ENCODE data around the gene MAGEB17.

- TF ChIP-seq, protein P1, sequence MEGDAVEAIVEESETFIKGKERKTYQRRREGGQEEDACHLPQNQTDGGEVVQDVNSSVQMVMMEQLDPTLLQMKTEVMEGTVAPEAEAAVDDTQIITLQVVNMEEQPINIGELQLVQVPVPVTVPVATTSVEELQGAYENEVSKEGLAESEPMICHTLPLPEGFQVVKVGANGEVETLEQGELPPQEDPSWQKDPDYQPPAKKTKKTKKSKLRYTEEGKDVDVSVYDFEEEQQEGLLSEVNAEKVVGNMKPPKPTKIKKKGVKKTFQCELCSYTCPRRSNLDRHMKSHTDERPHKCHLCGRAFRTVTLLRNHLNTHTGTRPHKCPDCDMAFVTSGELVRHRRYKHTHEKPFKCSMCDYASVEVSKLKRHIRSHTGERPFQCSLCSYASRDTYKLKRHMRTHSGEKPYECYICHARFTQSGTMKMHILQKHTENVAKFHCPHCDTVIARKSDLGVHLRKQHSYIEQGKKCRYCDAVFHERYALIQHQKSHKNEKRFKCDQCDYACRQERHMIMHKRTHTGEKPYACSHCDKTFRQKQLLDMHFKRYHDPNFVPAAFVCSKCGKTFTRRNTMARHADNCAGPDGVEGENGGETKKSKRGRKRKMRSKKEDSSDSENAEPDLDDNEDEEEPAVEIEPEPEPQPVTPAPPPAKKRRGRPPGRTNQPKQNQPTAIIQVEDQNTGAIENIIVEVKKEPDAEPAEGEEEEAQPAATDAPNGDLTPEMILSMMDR (IDR thresholded peaks at IDR 0.05; ENCODE audit: borderline replicate concordance, extremely low read depth, low read length, poor library complexity, severe bottlenecking) = no peak
- TF ChIP-seq EZH2 (IDR thresholded peaks at IDR 0.05; ENCODE audit: borderline replicate concordance, low read depth, low read length, severe bottlenecking) = no peak
Measured at GRCh38 chrX:16171039-16171438, 3.8 kb downstream of the MAGEB17 start.
